Femur (tissue), 1 donor: ENCODE measurements around the gene PPP2R2D.
"Not testable (repeated sequence)": the region's sequence is repeated elsewhere in the genome, so short reads cannot be mapped to it uniquely, and the experiment has no call there.

Source experiments
- DNase-seq: peaks from one replicate; pipeline ENCODE4 v3.0.0-alpha.2; 2017

PPP2R2D gene

DNA sequence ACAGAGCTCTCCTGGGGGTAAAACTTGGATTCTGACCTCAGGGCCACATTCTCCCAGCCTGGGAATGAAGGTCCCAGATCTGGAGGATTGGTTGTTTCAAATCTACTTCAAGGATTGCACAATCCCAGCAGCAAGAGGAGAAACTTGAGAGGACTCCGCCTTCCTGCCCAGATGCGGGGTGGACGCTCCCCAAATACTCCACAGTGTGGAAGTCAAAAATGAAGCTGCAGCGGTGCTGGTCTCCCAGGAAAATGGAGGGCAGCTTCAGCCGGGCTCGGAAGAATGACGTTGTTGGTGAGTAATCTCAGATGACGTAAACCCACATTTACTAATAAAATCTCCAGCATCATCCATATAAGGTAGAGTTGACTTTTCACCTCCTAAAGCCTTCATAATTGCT lies 31.5 kb upstream of the PPP2R2D start:
- DNase-seq: no peak

- no peak for DNase-seq
Observed at GRCh38 chr10:131870411-131870810, 30.4 kb upstream of the PPP2R2D start.

- DNase-seq: no peak
Observed at GRCh38 chr10:131870831-131871672, 29.8 kb upstream of the PPP2R2D start.

GRCh38 chr10:131871673-131872005 lies 29.2 kb upstream of the PPP2R2D start:
- DNase-seq: no peak

GRCh38 chr10:131872011-131872826 lies 28.6 kb upstream of the PPP2R2D start:
- no peak for DNase-seq

DNA sequence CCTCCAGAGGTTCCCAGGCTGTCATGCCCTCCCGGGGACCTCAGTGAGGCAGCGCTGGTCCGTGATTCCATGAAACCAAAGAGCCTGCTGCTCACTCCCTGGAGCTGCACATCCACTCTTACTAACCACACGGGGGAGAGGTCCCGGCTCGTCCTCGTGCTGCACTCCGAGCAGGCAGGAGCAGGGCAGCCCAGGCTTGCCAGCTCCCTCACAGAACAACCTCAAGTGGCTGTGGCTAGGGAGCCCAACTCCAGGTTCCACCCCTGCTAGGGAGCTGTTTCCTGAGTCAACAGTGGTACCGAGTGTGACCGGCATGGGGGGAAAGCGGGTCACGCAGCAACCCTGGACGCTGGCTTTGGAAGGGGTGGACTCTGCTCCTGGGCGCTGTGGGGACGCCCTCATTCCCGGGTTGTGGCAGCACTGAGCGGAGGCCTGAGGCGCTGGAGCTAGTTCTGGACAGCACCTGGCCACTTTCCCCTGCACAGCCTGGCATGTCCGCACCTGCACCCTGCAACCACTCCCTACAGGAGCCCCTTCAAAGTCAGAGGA lies 27.9 kb upstream of the PPP2R2D start:
- DNase-seq: no peak

DNA sequence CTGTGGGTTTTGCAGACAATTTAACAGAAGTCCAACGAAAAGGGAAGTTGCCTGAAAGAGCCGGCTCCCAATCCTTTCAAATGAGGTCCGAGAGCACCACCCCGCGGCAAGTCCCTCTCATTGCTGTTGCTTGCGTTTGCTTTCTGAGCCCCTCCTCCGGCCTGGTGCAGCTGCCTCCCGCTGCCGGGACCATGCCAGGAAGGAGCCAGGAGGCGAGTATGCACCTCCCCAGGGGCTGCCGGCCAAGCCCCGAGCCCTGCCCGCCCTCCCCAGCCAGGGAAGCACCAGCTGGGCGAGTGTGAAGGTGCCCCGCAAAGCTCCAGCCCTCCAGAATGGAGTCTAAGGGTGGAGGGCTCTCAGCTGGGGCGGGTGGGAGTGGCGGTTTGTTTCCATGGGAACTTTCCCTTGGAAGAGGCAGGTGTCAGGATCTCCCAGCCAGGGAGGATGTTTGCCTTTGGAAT lies 25.8 kb upstream of the PPP2R2D start:
- peak; percentile 89 for DNase-seq

DNA sequence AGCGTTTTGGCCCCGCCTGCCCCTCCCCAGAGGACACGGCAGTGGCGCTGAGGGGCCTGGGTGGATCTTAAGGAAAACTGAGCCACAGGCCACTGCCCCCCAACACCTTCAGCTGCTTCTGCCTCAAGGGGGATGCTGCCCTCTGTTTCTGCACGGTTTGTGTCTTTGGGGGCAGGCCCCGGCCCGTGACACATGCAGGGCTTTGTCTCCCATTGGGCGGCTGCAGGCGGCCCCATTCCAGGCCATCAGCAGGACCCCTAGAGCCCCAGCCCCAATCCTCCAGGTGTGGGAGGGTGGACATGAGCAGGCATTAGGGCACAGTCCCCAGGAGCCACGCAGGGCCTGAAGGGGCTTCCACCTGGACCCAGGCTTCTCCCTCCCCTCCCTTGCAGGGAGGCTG lies 25.3 kb upstream of the PPP2R2D start:
- DNase-seq: no peak

- no peak for DNase-seq
Observed at GRCh38 chr10:131876017-131876416, 24.8 kb upstream of the PPP2R2D start.

- no peak for DNase-seq
Observed at GRCh38 chr10:131876508-131876907, 24.3 kb upstream of the PPP2R2D start.

GRCh38 chr10:131880016-131880590 lies 20.7 kb upstream of the PPP2R2D start:
- no peak for DNase-seq

- no peak for DNase-seq
Observed at GRCh38 chr10:131881104-131881880, 19.5 kb upstream of the PPP2R2D start.

DNA sequence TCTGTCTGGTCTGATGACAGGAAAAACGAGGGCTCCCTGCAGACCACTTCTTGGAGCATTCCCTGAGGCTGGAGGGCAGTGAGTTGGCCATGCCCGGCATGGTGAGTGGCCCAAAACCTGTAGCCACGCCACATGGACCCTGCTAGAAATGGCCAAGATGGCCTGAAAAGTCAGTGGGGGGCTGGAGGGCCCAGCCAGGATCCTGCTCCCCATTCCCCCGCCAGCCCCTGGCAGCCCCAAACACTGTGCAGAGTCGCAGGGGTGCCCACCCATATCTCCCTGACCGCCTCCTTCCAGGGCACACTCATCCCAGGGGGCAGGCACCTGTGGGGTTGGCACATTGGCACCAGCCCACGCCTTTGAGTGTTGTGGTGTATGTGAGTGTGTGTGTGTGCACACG lies 18.7 kb upstream of the PPP2R2D start:
- no peak for DNase-seq

DNA sequence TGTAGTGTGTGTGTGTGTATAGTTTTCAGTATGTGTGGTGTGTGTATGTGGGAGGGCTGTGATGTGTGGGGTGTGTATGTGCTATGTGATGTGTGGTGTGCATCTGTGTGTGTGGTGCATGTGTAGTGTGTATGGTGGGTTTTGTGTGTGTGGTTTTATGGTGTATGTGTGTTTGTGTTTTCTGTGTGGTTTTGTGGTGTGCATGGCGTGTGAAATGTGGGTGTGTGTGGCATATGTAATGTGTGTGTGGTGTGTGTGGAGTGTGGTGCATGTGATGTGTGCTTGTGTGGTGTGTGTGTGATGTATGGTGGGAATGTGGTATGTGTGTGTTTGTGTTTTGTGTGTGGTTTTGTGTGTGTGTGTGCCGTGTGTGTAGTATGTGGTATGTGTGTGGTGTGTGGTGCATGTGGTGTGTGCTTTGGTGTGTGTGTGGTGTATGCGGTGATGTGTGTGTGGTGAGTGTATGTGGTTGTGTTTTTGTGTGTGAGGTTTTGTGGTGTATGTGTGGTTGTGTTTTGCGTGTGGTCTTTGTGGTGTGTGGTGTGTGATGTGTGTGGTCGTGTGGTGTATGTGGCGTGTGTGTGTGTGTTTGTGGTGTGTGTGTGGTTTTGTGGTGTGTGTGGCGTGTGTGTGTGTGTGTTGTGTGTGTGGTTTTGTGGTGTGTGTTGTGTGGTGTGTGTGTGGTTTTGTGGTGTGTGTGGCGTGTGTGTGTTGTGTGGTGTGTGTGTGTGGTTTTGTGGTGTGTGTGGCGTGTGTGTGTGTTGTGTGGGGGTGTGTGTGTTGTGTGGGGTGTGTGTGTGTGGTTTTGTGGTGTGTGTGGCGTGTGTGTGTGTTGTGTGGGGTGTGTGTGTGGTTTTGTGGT lies 18.0 kb upstream of the PPP2R2D start:
- DNase-seq: no peak

DNA sequence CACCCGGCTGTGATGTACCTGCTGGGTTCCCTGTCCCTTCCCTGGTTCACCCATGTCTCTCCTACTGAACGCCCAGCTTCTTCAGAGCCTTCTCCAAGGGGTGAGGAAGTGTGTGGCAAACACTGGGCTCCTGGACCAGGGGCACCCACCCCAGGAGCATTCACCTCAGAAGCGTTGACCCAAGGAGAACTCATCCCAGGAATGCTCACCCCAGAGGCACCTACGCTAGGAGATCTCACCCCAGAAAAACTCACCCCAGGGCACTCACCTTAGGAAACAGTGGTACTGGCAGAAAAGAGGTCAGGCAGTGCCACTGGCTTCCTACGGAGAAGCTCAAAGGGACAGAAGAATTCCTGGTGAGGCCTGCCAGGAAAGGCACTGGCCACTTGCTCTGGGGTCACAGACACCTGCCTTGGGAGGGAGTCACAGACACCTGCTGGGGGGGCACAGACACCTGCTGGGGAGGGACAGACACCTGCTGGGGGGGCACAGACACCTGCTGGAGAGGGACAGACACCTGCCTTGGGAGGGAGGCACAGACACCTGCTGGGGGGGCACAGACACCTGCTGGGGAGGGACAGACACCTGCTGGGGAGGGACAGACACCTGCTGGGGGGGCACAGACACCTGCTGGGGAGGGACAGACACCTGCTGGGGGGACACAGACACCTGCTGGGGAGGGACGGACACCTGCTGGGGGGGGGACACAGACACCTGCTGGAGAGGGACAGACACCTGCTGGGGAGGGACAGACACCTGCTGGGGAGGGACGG lies 17.0 kb upstream of the PPP2R2D start:
- DNase-seq: not testable (repeated sequence)

DNA sequence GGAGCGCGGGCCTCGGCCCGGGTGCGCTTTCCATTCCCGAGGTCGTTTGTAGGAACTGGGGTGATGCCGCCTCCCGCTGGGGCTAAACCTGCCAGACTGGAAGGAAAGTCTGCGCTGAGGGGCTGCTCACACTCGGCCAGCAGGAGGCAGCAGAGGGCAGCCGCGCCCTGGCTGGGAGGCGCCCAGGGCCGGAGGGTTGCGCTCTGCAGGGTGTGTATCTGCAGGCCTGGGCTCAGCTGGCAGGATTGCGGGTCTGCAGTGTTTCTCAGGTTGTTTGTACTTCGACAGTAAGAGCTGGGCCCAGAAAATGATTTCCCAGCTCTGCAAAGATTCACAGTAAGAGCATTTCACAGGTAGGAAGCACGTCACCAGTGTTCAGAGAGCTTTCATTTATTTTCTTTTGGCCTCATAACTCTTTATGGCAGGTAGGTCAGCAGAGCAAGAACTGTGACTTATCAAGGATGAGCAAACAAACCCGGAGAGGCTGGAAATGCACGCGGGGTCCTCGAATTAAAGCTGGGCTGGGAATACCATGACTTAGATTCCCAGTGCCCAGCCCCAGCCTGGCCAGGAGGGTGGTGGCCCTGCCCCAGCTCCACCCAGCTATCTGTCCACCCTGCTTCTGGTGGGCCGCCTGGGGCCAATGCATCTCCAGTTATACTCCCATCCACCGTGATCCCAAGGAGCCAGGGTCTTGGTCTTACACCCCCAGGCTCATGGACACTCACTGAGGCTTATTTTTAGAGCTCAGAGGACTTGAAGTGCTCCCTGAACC lies 15.2 kb upstream of the PPP2R2D start:
- DNase-seq: peak; percentile 70

DNA sequence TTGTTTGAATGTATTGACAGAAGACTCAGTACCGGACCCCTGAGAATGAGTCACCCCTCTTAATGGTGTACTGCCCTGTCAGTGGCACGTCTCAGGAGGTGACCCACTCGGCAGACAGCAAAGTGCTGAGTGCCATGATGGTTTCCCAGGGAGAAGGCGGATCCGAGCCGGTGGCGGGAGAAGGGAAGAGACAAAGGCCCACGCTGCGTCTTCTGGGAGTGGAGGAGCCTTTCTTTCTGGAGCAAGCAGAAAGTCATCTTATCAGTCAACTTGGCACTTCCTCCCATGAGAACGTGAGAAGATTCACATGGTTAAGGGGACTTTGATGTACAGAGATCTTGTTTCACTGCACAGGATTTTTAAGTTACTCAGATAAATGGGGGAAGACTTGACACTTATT lies 14.6 kb upstream of the PPP2R2D start:
- no peak for DNase-seq

DNA sequence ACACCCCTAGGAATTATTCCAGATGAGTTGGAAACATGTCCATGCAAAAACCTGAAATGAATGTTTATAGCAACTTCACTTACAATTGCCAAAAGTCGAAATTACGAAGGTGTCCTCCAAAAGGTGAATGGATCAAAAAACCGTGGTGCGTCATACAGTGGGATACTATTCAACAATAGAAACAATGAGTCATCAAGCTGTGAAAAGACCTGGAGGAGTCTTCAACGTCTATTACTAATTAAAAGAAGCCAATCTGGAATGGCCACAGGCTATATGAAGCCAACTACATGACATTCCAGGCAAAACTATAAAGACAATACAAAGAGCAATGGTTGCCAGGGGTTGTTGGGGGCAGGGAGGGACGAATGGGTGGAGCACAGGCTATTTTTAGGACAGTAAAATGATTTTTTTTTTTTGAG lies 12.6 kb upstream of the PPP2R2D start:
- DNase-seq: no peak

DNA sequence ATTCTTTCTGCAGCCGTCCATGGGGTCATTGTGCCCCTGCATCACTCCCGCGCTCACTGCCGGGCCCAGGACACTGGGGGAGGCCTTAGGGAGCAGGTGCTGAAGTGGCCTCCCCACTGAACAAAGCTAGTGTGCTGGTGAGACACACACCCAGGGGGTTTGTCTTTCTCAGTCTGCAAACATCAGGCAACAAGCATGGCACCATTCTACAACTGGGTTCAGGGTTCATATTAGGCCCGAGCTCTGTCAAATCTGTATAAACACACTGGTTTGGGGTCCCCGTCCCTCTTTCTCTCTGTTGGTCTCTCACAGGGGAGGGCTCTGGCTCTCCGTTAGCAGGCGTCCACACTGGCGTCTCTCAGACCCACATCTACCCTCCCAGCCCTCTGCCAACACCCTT lies 11.1 kb upstream of the PPP2R2D start:
- DNase-seq: no peak
